Duodenal mucosa (tissue), 2 donors: Measurements from ENCODE around the gene CARMIL3.
A peak's percentile ranks its signal among the peaks of the same experiment; 100 is the strongest.

Experiments used
- H3K27ac ChIP-seq: one replicate; pipeline ENCODE4 v1.7.0; 2013; ENCODE audit warnings: low read depth, low read length
- H3K27me3 ChIP-seq, 2 donors: one replicate each; pipeline ENCODE4 v1.7.0; 2013; ENCODE audit warnings: low read length in 2 of 2, control low read depth in 1 of 2; ENCODE audit not compliant: insufficient read depth in 2 of 2, control insufficient read depth in 1 of 2
- H3K36me3 ChIP-seq, 2 donors: one replicate each; pipeline ENCODE4 v1.7.0; 2013; ENCODE audit warnings: low read length in 2 of 2, control low read depth in 1 of 2; ENCODE audit not compliant: insufficient read depth in 2 of 2, control insufficient read depth in 1 of 2
- H3K4me1 ChIP-seq, 2 donors: one replicate each; pipeline ENCODE4 v1.7.0; 2013; ENCODE audit warnings: low read length in 2 of 2, control low read depth in 1 of 2; ENCODE audit not compliant: insufficient read depth in 2 of 2, control insufficient read depth in 1 of 2
- H3K4me3 ChIP-seq, 2 donors: one replicate each; pipeline ENCODE4 v1.7.0; 2013; ENCODE audit warnings: low read length in 2 of 2, low read depth in 1 of 2
- H3K9ac ChIP-seq, 2 donors: one replicate each; pipeline ENCODE4 v1.7.0; 2013; ENCODE audit warnings: low read length in 2 of 2, low read depth in 1 of 2
- H3K9me3 ChIP-seq, 2 donors: one replicate each; pipeline ENCODE4 v1.7.0; 2013; ENCODE audit warnings: low read length in 2 of 2, control low read depth in 1 of 2; ENCODE audit not compliant: control insufficient read depth in 1 of 2

The CARMIL3 gene

DNA sequence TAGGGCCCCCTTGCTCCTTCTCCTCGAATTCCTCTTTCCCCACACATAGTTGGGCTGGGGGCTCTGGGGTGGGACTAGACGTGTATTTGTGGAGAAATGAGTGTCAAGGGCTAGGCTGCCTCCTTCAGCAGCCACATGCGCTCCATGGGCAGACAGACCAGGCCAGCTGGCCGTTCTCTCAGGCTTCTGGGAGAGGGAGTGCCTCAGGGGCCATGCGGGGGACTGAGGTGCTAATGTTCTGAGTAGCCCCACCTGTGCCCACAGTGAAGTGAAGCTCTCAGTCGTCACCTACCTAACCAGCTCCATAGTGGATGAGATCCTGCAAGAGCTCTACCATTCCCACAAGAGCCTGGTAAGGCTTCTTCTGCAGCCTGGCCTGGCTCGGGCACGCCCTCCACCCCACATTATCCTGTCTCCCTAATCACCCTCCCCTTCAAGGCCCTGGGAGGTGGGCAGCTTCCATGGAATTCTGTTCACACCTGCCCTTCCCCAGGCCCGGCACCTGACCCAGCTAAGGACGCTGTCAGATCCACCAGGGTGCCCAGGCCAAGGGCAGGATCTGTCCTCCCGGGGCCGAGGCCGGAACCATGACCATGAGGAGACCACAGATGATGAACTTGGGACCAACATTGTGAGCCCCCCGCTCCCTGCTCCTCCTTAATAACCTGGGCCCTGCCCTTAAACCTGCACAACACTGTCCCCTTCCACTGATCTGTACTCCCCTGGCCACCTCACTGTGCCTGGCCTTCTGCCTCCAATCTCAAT, 10.6 kb downstream of the CARMIL3 start:
- Histone ChIP-seq H3K27me3 (no peaks in the 10 kb centered on the region), H3K9me3 (no peaks in the 10 kb centered on the region), H3K27ac (peak overlapping the region; percentile 81), H3K9ac (peak overlapping the region; percentile 44 to 48), H3K36me3 (no peaks in the 10 kb centered on the region), H3K4me1 (peaks cover 48 to 55% of the 10 kb centered on the region in 2 donors), H3K4me3 (no peak overlapping the region)

DNA sequence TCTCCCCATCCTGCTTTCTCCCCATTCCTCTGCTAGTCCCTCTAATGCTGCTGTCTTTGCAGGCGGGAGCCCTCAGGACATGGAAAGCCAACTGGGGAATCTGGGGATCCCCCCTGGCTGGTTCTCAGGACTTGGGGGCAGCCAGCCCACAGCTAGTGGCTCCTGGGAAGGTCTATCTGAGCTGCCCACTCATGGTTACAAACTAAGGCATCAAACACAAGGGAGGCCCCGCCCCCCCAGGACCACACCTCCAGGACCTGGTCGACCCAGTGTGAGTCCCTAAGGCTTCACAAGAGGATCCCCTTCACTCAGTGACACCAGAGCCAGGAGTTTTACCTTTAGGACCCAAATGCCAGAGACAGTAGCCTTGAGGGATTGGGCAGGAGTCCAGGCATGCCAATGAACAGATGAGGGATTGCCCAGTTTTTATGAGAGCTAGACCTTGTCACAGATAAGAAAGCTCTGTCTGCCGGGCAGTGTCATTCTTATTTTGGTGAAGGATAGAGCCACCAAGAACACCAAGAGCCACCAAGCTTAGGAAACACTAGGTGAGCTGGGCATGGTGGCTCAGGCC, 11.5 kb downstream of the CARMIL3 start:
- Histone ChIP-seq H3K4me3 (no peak overlapping the region), H3K27ac (no peak overlapping the region), H3K27me3 (no peaks in the 10 kb centered on the region), H3K4me1 (peaks cover 47 to 55% of the 10 kb centered on the region in 2 donors), H3K9ac (no peak overlapping the region), H3K9me3 (no peaks in the 10 kb centered on the region), H3K36me3 (no peaks in the 10 kb centered on the region)

DNA sequence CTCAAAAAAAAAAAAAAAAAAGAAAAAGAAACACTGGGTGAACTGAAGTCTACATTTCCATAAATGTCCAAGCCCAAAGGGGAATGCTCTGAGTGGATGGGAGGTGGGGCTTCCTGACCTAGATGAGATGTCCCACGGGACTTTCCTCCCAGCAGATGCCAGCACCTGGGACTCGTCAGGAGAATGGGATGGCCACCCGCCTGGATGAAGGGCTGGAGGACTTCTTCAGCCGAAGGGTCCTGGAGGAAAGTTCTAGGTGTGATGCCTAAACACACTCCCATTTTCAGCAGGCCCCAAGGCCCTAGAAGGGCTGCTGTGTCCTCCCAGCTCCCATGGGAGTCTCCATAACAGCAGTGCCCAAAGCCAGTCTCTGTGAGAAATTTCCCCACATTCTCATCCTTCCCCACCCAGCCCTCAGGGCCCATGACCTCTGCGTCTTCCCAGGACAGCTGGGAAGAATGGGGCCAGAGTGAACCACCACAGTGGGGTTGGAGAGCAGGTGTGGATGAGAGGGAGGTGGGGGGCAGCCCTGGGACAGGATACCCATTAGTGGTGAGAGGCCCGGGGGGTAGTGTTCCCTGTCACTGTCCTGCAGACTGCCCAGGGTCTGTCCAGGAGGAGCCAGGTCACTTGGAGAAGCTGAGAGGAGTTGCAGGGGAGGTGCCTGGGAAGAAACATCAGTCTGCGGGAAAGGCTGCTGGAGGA, 12.4 kb downstream of the CARMIL3 start:
- Histone ChIP-seq H3K4me3 (no peak overlapping the region), H3K9me3 (no peaks in the 10 kb centered on the region), H3K27me3 (no peaks in the 10 kb centered on the region), H3K36me3 (no peaks in the 10 kb centered on the region), H3K9ac (no peak overlapping the region), H3K27ac (no peak overlapping the region), H3K4me1 (peaks cover 42 to 46% of the 10 kb centered on the region in 2 donors)

- no peak overlapping the region for H3K27ac ChIP-seq
- no peak overlapping the region for H3K4me3 ChIP-seq
- peaks cover 41% of the 10 kb centered on the region in 2 donors for H3K4me1 ChIP-seq
- no peaks in the 10 kb centered on the region for H3K36me3 ChIP-seq
- no peak overlapping the region for H3K9ac ChIP-seq
- no peaks in the 10 kb centered on the region for H3K9me3 ChIP-seq
- H3K27me3 ChIP-seq: no peaks in the 10 kb centered on the region
These were observed 13.0 kb downstream of the CARMIL3 start for GRCh38 chr14:24064856-24065255.

DNA sequence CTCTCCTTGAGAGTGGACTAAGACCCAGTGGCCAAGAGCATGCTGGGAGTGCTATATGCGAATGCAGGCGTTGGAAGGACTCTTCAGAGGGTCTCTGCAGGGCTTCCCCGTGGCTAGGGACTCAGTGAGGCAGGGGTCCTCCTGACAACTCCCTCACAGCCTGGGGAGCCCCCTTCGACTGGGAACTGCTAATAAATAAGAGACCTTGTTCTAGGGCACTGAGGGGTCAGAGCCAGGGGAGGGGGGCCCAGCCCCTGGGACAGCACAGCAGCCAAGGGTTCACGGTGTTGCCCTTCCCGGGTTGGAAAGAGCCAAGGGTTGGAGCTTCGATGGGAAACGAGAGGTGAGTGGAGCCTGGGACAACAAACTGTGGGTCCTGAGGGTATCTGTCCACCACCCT, 13.6 kb downstream of the CARMIL3 start:
- Histone ChIP-seq H3K27me3 (no peaks in the 10 kb centered on the region), H3K9ac (no peak overlapping the region), H3K9me3 (no peaks in the 10 kb centered on the region), H3K27ac (no peak overlapping the region), H3K4me3 (no peak overlapping the region), H3K36me3 (no peaks in the 10 kb centered on the region), H3K4me1 (peaks cover 36 to 40% of the 10 kb centered on the region in 2 donors)

DNA sequence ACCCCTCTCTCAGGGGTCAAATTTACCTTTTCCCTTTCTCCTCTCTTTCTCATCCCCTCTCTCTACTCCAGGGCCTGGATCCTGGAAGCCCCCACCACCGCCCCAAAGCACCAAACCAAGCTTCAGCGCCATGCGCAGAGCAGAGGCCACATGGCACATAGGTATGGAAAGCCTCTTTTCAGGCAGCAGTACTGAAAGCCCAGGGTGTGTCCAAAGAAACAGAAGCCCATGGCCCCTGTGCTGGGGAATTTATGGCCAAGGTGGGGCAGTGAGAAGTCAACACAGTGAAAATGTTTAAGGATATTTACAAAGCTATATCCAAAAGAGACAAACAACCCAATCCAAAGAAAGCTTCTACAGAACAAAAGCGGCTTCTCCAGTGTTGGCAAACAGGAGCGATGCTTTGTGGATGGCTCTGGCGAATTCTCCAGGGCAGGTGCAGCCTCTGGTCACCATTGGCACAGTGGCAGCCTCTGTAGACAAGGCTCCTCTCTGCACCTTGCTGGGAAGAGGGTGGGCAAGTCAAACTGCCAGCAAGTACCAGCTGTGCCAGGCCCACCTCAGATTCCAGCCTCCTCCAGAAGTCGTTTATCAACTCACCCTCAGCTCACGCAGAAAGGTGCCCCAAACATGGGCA, 14.8 kb downstream of the CARMIL3 start:
- no peak overlapping the region for H3K4me3 ChIP-seq
- H3K4me1 ChIP-seq: peaks cover 30 to 32% of the 10 kb centered on the region in 2 donors
- H3K27ac ChIP-seq: no peak overlapping the region
- H3K27me3 ChIP-seq: no peaks in the 10 kb centered on the region
- H3K9me3 ChIP-seq: no peaks in the 10 kb centered on the region
- H3K9ac ChIP-seq: no peak overlapping the region
- H3K36me3 ChIP-seq: no peaks in the 10 kb centered on the region

DNA sequence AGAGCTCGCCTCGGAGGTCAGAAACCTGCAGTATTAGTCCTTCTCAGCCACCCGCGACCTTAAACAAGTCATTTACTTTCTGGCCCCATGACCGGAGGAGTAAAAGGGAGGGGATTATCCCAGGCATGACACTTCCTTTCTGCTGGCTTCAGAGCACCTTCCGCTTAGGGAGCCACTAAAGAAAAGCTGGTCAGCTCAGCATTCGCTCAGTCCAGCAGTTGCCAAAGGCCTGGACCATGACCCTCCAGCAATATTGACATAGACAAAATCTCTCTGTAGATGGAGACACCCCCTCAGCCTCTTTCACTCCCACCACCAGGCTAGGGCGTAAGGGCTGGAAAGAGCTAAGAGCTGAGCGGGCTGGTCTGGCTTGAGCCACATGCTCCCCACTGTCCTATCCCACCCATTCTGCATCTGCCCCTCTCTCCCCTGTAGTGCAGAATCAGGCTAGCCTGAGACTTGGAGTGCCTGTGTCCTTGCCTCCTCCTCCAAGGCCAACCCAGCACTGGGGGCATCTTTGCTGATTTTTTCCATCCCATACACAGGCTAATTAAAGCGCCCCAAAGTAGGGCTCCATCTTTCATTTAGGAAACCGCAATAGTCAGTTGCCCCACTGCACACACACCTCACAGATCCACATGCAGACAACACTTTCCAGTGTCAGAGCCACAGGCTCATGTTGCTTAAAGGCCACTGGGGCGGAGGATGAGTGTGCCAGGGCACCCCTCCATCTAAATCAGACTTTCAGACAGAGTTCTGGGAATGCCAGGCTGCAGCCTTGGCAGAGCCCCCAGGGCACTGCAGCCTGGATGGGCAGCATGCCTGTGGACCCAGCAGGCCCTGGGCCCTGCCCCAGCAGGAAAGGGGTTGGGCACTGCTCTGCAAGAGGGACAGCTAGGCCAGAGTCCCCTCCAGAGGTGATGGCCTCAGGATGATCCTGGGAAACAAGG, 15.6 kb downstream of the CARMIL3 start:
- Histone ChIP-seq H3K9me3 (no peaks in the 10 kb centered on the region), H3K4me1 (peaks cover 30 to 31% of the 10 kb centered on the region in 2 donors), H3K27me3 (no peaks in the 10 kb centered on the region), H3K4me3 (no peak overlapping the region), H3K9ac (no peak overlapping the region), H3K27ac (no peak overlapping the region), H3K36me3 (no peaks in the 10 kb centered on the region)

- Histone ChIP-seq H3K36me3 (no peaks in the 10 kb centered on the region), H3K9me3 (no peaks in the 10 kb centered on the region), H3K27me3 (no peaks in the 10 kb centered on the region), H3K9ac (no peak overlapping the region), H3K27ac (no peak overlapping the region), H3K4me1 (peaks cover 31 to 38% of the 10 kb centered on the region in 2 donors), H3K4me3 (no peak overlapping the region)
These were observed 17.1 kb downstream of the CARMIL3 start for GRCh38 chr14:24068711-24069410.

GRCh38 chr14:24069411-24069735, 17.6 kb downstream of the CARMIL3 start:
- Histone ChIP-seq H3K4me3 (no peak overlapping the region), H3K27me3 (no peaks in the 10 kb centered on the region), H3K27ac (no peak overlapping the region), H3K9ac (no peak overlapping the region), H3K9me3 (no peaks in the 10 kb centered on the region), H3K4me1 (peaks cover 36 to 43% of the 10 kb centered on the region in 2 donors), H3K36me3 (no peaks in the 10 kb centered on the region)
